ENCODE data around the gene ABCC6.
"Not testable (repeated sequence)": the region's sequence is repeated elsewhere in the genome, so short reads cannot be mapped to it uniquely, and the experiment has no call there.

The ABCC6 gene

DNA sequence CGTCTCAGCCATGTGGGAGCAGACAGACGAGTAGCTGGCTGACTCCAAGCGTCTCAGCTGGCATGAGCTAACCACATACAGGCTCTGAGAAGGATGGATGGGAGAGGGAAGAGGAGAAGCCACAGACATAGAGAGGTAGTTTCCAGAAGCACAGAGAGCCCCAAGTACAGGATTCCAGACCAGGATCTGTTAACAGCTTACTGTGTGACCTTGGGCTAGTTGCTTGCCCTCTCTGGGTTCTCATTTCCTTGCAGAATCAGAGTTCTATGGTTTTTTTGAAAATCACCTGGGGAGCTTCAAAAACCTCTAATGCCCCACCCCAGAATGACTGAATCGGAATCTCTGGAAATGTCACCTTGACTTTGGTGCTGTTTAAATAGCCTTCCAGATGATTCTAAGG, 60.2 kb downstream of the ABCC6 start:
- no peak for TF ChIP-seq JUND (IDR thresholded peaks at IDR 0.05; ENCODE audit: low read depth)
- DNase-seq (ENCODE audit: low read depth in 1 of 2, low spot score in 1 of 2) = no peak
- in situ Hi-C loops (cut with HindIII; ENCODE audit: low pct_unique_long_range_greater_than_20kb, low sequenced_read_pairs) = no loop called here

DNA sequence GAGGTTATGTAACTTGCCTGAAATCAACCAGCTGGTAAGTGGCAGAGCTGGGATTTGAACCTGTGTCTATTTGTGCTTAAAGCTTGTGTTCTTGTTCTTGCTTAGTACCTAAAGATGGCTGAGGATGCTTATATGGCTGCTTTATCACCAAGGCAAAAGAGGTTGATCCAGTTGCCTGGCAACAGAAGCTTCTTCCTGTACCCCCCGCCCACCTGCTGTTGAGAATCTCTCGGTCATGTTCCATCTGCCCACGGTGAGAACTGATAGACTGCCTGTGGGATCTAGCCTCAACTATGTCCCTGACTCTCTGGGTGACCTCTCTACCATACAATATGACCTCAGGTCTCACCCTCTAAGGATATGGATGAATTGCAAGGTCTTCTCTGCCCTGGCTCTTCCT, 60.7 kb downstream of the ABCC6 start:
- in situ Hi-C loops (cut with HindIII; ENCODE audit: low pct_unique_long_range_greater_than_20kb, low sequenced_read_pairs) = no loop called here
- DNase-seq (ENCODE audit: low read depth in 1 of 2, low spot score in 1 of 2) = no peak
- no peak for TF ChIP-seq JUND (IDR thresholded peaks at IDR 0.05; ENCODE audit: low read depth)

DNA sequence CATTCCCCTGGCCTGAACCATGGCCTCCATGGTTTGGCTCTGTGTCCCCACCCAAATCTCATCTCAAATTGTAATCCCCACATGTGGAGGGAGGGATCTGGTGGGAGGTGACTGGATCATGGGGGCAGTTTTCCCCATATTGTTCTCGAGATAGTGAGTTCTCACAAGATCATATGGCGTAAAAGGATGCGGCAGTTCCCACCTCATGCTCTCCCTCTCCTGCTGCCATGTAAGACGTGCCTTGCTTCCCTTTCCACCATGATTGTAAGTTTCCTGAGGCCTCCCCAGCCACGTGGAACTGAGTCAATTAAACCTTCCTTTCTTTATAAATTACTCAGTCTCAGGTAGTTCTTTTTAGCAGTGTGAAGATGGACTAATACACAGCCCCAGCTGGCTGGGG, 61.5 kb downstream of the ABCC6 start:
- in situ Hi-C loops (cut with HindIII; ENCODE audit: low pct_unique_long_range_greater_than_20kb, low sequenced_read_pairs); DNase-seq (ENCODE audit: low read depth in 1 of 2, low spot score in 1 of 2): not testable (repeated sequence)

DNA sequence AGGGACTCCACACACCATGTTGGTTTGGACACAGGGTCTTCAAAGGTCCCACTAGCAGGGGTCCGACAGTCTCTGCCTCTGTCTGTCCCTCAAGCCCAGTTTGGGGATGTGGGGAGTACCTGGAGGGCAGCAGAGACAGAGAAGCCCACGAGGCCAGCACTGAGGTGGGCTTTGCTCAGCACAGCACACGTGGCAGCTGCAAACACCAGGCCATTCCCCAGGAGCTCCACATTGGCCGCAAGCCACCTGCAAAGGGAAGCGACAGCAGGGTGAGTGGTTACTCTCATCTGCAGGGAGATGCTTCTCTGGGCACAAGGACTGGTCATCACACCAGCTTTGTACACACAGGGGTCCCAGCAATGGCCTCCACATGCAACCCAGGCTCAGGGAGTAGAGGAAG, 62.0 kb downstream of the ABCC6 start:
- in situ Hi-C loops (cut with HindIII; ENCODE audit: low pct_unique_long_range_greater_than_20kb, low sequenced_read_pairs) = no loop called here
- no peak for DNase-seq (ENCODE audit: low read depth in 1 of 2, low spot score in 1 of 2)
- no peak for TF ChIP-seq JUND (IDR thresholded peaks at IDR 0.05; ENCODE audit: low read depth)

DNA sequence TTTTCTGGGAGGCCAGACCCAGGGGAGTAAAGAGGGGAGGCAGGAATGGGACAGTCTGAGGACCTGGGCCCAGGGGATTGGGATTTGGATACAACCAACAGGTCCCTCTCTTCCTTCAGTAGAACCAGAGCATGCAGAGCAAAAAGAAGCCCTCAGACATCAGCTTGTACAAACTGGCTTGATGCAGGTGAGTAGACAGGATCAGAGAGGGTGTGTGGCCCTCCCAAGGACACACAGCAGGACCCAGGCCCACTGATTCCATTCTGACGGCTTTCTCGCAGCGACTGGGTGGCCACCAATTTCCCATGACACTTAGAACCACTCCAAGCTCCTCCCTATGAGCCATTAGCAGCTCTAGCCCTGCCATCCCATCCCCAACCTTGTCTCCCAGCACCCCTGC, 63.6 kb downstream of the ABCC6 start:
- no peak for DNase-seq (ENCODE audit: low read depth in 1 of 2, low spot score in 1 of 2)
- TF ChIP-seq JUND (IDR thresholded peaks at IDR 0.05; ENCODE audit: low read depth) = no peak
- in situ Hi-C loops (cut with HindIII; ENCODE audit: low pct_unique_long_range_greater_than_20kb, low sequenced_read_pairs) = no loop called here

DNA sequence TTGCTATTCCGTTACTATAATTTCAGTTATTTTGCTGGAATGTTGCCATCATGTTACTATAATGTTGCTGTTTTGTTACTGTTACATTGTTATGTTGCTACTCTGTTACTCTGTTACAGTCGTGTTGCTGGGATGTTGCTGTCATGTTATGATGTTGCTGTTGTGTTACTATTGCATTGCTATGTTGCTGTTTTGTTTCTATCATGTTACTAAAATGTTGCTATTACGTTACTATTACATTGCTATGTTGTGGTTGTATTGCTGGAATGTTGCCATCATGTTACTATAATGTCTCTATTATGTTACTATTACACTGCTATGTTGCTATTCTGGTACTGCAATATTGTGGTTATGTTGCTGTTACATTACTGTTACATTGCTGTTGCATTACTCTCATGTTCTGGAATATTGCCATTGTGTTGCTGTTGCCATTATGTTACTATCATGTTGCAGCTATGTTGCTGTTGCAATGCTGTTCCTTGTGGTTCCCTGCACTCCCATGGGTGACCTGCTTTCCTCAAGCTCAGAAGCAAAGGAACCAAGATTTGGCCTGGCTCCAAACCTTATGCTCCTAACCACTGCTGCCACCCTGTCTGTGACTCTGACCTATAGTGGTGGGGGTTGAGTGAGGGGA, 64.4 kb downstream of the ABCC6 start:
- DNase-seq (ENCODE audit: low read depth in 1 of 2, low spot score in 1 of 2) = no peak
- in situ Hi-C loops (cut with HindIII; ENCODE audit: low pct_unique_long_range_greater_than_20kb, low sequenced_read_pairs) = no loop called here
- no peak for TF ChIP-seq JUND (IDR thresholded peaks at IDR 0.05; ENCODE audit: low read depth)

DNA sequence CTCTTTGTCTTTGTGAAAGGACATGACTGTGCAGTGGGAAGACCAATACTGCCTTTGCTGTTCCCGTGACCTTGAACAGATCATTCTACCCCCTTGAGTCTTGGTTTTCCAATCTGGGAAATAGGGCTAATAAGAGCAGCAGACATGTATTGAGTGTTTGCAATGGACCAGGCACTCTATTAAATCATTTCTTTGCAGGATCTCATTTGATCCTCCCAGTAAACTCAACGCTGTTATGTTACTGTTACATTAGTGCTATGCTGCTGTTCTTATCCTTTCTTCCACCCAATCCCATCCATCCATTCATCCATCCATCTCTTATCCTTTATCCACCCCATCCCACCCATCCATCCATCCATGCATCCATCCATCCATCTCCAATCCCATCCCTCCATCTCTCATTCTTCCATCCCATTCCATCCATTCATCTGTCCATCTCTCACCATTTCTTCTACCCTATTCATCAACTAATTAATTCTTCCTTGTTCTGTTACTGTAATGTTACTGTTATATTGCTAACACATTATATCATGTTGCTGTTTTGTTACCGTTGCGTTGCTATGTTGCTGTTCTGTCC, 65.1 kb downstream of the ABCC6 start:
- TF ChIP-seq JUND (IDR thresholded peaks at IDR 0.05; ENCODE audit: low read depth) = no peak
- in situ Hi-C loops (cut with HindIII; ENCODE audit: low pct_unique_long_range_greater_than_20kb, low sequenced_read_pairs) = no loop called here
- no peak for DNase-seq (ENCODE audit: low read depth in 1 of 2, low spot score in 1 of 2)

DNA sequence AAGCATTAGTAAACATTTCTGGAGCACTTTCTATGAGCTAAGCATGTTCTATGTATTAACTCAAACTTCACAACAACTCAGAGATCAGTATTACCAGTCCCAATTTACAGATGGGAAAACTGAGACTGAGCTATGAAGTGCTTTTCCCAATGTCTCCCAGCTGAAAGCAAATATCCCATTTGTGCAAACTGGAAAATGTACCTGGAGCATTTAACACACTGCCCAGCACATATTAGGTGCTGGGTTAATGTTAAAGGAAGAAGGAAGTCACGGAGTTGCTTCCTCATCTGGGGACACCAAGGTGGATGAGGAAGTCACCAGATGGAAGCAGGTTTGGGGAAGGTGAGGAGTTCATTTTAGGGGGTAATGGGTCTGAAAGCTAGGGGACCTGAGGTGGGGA, 66.1 kb downstream of the ABCC6 start:
- TF ChIP-seq JUND (IDR thresholded peaks at IDR 0.05; ENCODE audit: low read depth) = no peak
- in situ Hi-C loops (cut with HindIII; ENCODE audit: low pct_unique_long_range_greater_than_20kb, low sequenced_read_pairs) = no loop called here
- DNase-seq (ENCODE audit: low read depth in 1 of 2, low spot score in 1 of 2) = no peak

DNA sequence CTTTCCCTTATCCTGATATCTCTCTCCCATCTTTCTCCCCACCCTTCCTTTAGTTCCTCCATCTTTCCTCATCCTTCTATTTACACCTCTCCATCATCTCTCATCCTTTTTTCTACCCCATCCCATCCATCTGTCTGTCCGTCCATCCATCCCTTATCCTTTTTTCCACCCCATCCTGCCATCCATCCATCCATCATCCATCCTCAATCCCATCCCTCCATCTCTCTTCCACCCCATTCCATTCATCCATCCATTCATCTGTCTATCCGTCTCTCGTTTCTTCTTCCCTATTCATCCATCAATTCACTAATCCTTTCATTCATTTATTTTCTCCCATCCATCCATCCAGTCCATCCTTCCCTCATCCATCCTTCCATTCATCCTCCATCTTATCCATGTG, 68.1 kb downstream of the ABCC6 start:
- in situ Hi-C loops (cut with HindIII; ENCODE audit: low pct_unique_long_range_greater_than_20kb, low sequenced_read_pairs) = no loop called here
- TF ChIP-seq JUND (IDR thresholded peaks at IDR 0.05; ENCODE audit: low read depth) = no peak
- DNase-seq (ENCODE audit: low read depth in 1 of 2, low spot score in 1 of 2) = no peak

DNA sequence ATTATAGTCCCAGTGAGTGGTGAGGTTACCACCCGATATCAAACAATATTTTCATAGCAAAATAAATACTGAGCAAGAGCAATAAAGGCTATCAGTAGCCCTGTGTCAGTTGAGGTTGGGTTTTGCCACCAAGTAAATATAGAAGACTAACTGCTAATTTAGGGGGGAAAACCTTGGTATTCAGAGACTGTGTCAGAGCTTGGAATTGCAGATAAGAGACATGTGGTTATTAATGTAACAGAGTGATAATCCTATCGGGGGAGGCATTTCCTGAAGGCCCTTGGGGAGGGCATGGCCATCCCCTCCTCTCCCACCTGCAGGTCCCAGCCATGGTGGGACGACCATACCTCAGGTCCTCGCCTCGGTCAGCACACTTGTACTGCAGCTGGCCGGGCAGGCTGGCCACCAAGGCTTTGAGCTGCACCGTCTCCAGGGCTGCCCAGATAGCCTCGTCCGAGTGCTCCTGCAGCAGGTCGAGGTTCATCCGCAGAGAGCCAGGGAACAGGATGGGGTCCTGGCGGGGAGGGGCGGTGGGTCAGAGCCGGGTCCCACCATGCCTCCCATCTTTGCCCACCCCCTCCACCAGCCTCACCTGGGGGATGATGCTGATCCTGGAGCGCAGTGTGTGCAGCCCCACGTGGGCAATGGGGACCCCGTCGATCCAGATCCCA, 68.9 kb downstream of the ABCC6 start:
- no peak for TF ChIP-seq JUND (IDR thresholded peaks at IDR 0.05; ENCODE audit: low read depth)
- no peak for DNase-seq (ENCODE audit: low read depth in 1 of 2, low spot score in 1 of 2)
- in situ Hi-C loops (cut with HindIII; ENCODE audit: low pct_unique_long_range_greater_than_20kb, low sequenced_read_pairs) = no loop called here

DNA sequence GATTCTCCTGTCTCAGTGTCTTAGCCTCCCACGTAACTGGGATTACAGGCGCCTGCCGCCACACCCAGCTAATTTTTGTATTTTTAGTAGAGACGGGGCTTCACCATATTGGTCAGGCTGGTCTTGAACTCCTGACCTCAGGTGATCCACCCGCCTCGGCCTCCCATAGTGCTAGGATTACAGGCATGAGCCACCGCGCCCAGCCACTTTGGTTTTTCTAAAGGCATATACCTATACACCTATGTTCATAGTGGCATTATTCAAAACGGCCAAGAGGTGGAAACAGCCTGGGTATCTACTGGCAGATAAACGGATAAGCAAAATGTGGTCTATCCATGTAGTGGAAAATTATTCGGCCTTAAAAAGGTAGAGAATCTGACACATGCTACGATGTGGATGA, 70.3 kb downstream of the ABCC6 start:
- in situ Hi-C loops (cut with HindIII; ENCODE audit: low pct_unique_long_range_greater_than_20kb, low sequenced_read_pairs); DNase-seq (ENCODE audit: low read depth in 1 of 2, low spot score in 1 of 2): not testable (repeated sequence)

DNA sequence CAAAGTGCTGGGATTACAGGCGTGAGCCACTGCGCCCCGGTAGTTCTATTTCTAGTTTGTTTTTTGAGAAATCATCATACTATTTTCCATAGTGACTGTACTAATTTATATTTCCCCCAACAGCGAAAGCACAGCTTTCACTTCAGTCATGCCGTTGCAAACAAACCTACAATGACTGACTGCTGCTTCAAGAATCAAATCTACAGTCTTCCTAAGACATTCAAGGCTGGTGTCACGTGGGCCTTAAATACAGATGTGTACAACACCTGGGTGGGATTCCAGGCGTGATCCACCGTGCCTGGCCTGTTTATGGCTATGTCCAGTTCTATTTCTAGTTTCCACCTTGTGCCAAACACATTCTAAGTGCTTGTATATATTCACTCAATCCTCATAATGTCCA, 72.0 kb downstream of the ABCC6 start:
- TF ChIP-seq JUND (IDR thresholded peaks at IDR 0.05; ENCODE audit: low read depth) = no peak
- no peak for DNase-seq (ENCODE audit: low read depth in 1 of 2, low spot score in 1 of 2)
- in situ Hi-C loops (cut with HindIII; ENCODE audit: low pct_unique_long_range_greater_than_20kb, low sequenced_read_pairs) = no loop called here

DNA sequence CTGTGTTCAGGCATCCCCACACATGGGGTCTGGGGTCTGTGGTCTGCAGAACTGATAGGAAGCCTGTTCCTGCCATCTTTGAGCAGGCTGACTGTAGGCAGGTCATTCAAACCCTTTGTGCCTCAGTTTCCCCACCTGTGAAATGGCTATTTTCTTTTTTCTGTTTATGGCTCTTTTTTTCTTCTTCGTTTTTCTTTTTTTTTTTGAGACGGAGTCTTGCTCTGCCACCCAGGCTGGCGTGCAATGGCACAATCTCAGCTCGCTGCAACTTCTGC, 72.5 kb downstream of the ABCC6 start:
- no peak for DNase-seq (ENCODE audit: low read depth in 1 of 2, low spot score in 1 of 2)
- TF ChIP-seq JUND (IDR thresholded peaks at IDR 0.05; ENCODE audit: low read depth) = no peak
- in situ Hi-C loops (cut with HindIII; ENCODE audit: low pct_unique_long_range_greater_than_20kb, low sequenced_read_pairs) = no loop called here

All from T47D (cell line).